ENCODE results near the gene ZFYVE28. TPM values are rescaled to one million over a fixed set of nuclear protein-coding genes. Genes with fewer than 3 reads are reported as not detected.

ZFYVE28 gene
- total and polyA plus RNA-seq, 2 donors (not counting 1 experiment from before 2014, with no cell fraction given) = 5.8 to 12.1 TPM

DNA sequence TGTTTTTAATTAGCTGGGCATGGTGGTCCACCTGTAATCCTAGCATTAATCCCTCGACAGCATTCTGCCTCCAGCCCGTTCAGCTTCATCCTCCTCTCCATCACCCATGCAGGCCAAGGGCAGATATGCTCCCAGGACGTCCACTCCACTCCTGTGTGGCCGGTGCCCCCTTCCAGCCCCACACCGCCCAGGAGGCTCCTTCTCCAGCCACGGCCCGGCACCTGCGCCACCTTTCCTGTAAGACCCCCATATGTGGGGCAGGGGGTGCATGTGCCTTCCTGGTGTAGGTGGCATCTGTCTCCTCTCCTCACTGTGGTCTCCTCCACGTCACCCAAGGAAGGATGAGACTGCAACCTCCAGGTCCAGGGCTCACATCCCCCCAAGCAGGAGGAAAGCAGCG, 99.6 kb downstream of the ZFYVE28 start:
- H4K20me1 ChIP-seq (ENCODE audit: control insufficient read depth, insufficient read depth, low read length, poor library complexity, severe bottlenecking) = no peaks in the 10 kb centered on the region
- H3K4me1 ChIP-seq (ENCODE audit: control insufficient read depth in 2 of 2, insufficient read depth in 2 of 2, low read length in 2 of 2) = no peaks in the 10 kb centered on the region
- intact Hi-C loops (cut with micrococcal nuclease) = no loop called here
- no peaks in the 10 kb centered on the region for H3K79me2 ChIP-seq (ENCODE audit: control insufficient read depth, insufficient read depth, low read length)
- ATAC-seq (ENCODE audit: low read depth) (no peak), DNase-seq (no peak)
- ChIA-PET CTCF (no interaction called here), POLR2A (no interaction called here)
- no peak overlapping the region for H2AFZ ChIP-seq (ENCODE audit: insufficient read depth, low read depth, low read length, poor library complexity, severe bottlenecking)
- no peak overlapping the region for H3K9ac ChIP-seq (ENCODE audit: low read length)
- peaks cover 1% of the 10 kb centered on the region for H3K4me1 Mint-ChIP-seq
- no peak overlapping the region for H3K4me3 ChIP-seq (ENCODE audit: control extremely low read depth in 1 of 5, extremely low read depth in 1 of 5, insufficient read depth in 1 of 5, low read depth in 2 of 5, low read length in 4 of 5)
- H3K27me3 ChIP-seq (replicated peaks in 1 of 4; ENCODE audit: control extremely low read depth in 1 of 4, control insufficient read depth in 3 of 4, insufficient read depth in 4 of 4, low read length in 3 of 4) = peaks cover 0 to 7% (median 0%) of the 10 kb centered on the region in 4 experiments
- H3K27ac Mint-ChIP-seq = no peak overlapping the region
- no peak overlapping the region for H3K4me2 ChIP-seq (replicated peaks; ENCODE audit: low read depth, low read length, poor library complexity, severe bottlenecking)
- no peak overlapping the region for H3K27ac ChIP-seq (ENCODE audit: low read length in 2 of 2)
- TF ChIP-seq EZH2 (IDR thresholded peaks at IDR 0.05; ENCODE audit: borderline replicate concordance, insufficient read depth, low read depth, low read length, poor library complexity, severe bottlenecking) = no peak
- TF ChIP-seq, protein P1, sequence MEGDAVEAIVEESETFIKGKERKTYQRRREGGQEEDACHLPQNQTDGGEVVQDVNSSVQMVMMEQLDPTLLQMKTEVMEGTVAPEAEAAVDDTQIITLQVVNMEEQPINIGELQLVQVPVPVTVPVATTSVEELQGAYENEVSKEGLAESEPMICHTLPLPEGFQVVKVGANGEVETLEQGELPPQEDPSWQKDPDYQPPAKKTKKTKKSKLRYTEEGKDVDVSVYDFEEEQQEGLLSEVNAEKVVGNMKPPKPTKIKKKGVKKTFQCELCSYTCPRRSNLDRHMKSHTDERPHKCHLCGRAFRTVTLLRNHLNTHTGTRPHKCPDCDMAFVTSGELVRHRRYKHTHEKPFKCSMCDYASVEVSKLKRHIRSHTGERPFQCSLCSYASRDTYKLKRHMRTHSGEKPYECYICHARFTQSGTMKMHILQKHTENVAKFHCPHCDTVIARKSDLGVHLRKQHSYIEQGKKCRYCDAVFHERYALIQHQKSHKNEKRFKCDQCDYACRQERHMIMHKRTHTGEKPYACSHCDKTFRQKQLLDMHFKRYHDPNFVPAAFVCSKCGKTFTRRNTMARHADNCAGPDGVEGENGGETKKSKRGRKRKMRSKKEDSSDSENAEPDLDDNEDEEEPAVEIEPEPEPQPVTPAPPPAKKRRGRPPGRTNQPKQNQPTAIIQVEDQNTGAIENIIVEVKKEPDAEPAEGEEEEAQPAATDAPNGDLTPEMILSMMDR (IDR thresholded peaks at IDR 0.05) = no peak
- peaks cover 15% of the 10 kb centered on the region for H3K27me3 Mint-ChIP-seq
- H3K4me3 Mint-ChIP-seq = no peak overlapping the region
- 94% methylated on average over 7 of the region's 10 CpGs for WGBS (ENCODE audit: insufficient coverage)
- H3K36me3 ChIP-seq (replicated peaks in 1 of 2; ENCODE audit: control extremely low read depth in 1 of 2, control insufficient read depth in 1 of 2, extremely low read depth in 1 of 2, insufficient read depth in 2 of 2, low read length in 1 of 2) = no peaks in the 10 kb centered on the region
- peaks cover 0 to 9% (median 0%) of the 10 kb centered on the region in 3 donors for H3K9me3 ChIP-seq (ENCODE audit: control extremely low read depth in 1 of 3, control insufficient read depth in 2 of 3, insufficient read depth in 1 of 3, low read length in 2 of 3)
- H3K9me3 Mint-ChIP-seq (ENCODE audit: insufficient read depth) = no peaks in the 10 kb centered on the region

GRCh38 chr4:2318476-2318875, 100.0 kb downstream of the ZFYVE28 start:
- Histone ChIP-seq H3K4me3 (ENCODE audit: control extremely low read depth in 1 of 5, extremely low read depth in 1 of 5, insufficient read depth in 1 of 5, low read depth in 2 of 5, low read length in 4 of 5) (no peak overlapping the region), H3K4me2 (replicated peaks; ENCODE audit: low read depth, low read length, poor library complexity, severe bottlenecking) (no peak overlapping the region), H3K27me3 (replicated peaks in 1 of 4; ENCODE audit: control extremely low read depth in 1 of 4, control insufficient read depth in 3 of 4, insufficient read depth in 4 of 4, low read length in 3 of 4) (peaks cover 0 to 7% (median 0%) of the 10 kb centered on the region in 4 experiments), H3K79me2 (ENCODE audit: control insufficient read depth, insufficient read depth, low read length) (no peaks in the 10 kb centered on the region), H3K4me1 (ENCODE audit: control insufficient read depth in 2 of 2, insufficient read depth in 2 of 2, low read length in 2 of 2) (no peaks in the 10 kb centered on the region), H3K9me3 (ENCODE audit: control extremely low read depth in 1 of 3, control insufficient read depth in 2 of 3, insufficient read depth in 1 of 3, low read length in 2 of 3) (peaks cover 0 to 9% (median 0%) of the 10 kb centered on the region in 3 donors), H2AFZ (ENCODE audit: insufficient read depth, low read depth, low read length, poor library complexity, severe bottlenecking) (no peak overlapping the region), H3K27ac (ENCODE audit: low read length in 2 of 2) (no peak overlapping the region), H3K9ac (ENCODE audit: low read length) (no peak overlapping the region), H4K20me1 (ENCODE audit: control insufficient read depth, insufficient read depth, low read length, poor library complexity, severe bottlenecking) (no peaks in the 10 kb centered on the region), H3K36me3 (replicated peaks in 1 of 2; ENCODE audit: control extremely low read depth in 1 of 2, control insufficient read depth in 1 of 2, extremely low read depth in 1 of 2, insufficient read depth in 2 of 2, low read length in 1 of 2) (no peaks in the 10 kb centered on the region)
- Mint-ChIP-seq H3K4me1 (peaks cover 1% of the 10 kb centered on the region), H3K9me3 (ENCODE audit: insufficient read depth) (no peaks in the 10 kb centered on the region), H3K4me3 (no peak overlapping the region), H3K27ac (no peak overlapping the region), H3K27me3 (peaks cover 15% of the 10 kb centered on the region)
- DNase-seq (no peak), ATAC-seq (ENCODE audit: low read depth) (no peak)
- ChIA-PET POLR2A (no interaction called here), CTCF (no interaction called here)
- WGBS (ENCODE audit: insufficient coverage) = 100% methylated on average over 10 of the region's 12 CpGs
- intact Hi-C loops (cut with micrococcal nuclease) = no loop called here
- no peak for TF ChIP-seq EZH2 (IDR thresholded peaks at IDR 0.05; ENCODE audit: borderline replicate concordance, insufficient read depth, low read depth, low read length, poor library complexity, severe bottlenecking)
- TF ChIP-seq, protein P1 (IDR thresholded peaks at IDR 0.05) = no peak

All from B cell (primary cell).